Thymus (tissue), 11 donors: Measurements from ENCODE around the gene GNAZ. TPM values are rescaled to one million over a fixed set of nuclear protein-coding genes. Genes with fewer than 3 reads are reported as not detected.
"Not testable (repeated sequence)": the region's sequence is repeated elsewhere in the genome, so short reads cannot be mapped to it uniquely, and the experiment has no call there.

Source experiments
- DNase-seq, 9 donors: peaks; one replicate each; pipeline ENCODE4 v3.0.0-alpha.2; 2013; ENCODE audit warnings: low spot score in 9 of 9, low read depth in 6 of 9, missing footprints in 1 of 9
- H3K27ac ChIP-seq, 2 donors: one replicate each; pipeline ENCODE4 v1.5.1; 2013; ENCODE audit warnings: control low read depth in 1 of 2, low read depth in 1 of 2, low read length in 1 of 2, mild to moderate bottlenecking in 1 of 2, moderate library complexity in 1 of 2
- H3K27me3 ChIP-seq, 2 donors: one replicate each; pipeline ENCODE4 v1.5.1; 2013; ENCODE audit warnings: low read length in 1 of 2; ENCODE audit not compliant: control insufficient read depth in 2 of 2, insufficient read depth in 1 of 2
- H3K36me3 ChIP-seq, 2 donors: one replicate each; pipeline ENCODE4 v1.5.1; 2013; ENCODE audit warnings: low read length in 1 of 2, mild to moderate bottlenecking in 1 of 2, moderate library complexity in 1 of 2; ENCODE audit not compliant: control insufficient read depth in 2 of 2, insufficient read depth in 2 of 2
- H3K4me1 ChIP-seq, 2 donors: one replicate each; pipeline ENCODE4 v1.5.1; 2013; ENCODE audit warnings: low read length in 2 of 2; ENCODE audit not compliant: control insufficient read depth in 2 of 2, insufficient read depth in 2 of 2
- H3K4me3 ChIP-seq, 2 donors: one replicate each; pipeline ENCODE4 v1.5.1; 2013; ENCODE audit warnings: low read length in 2 of 2, control low read depth in 1 of 2, mild to moderate bottlenecking in 1 of 2
- H3K9me3 ChIP-seq, 2 donors: one replicate each; pipeline ENCODE4 v1.5.1; 2013; ENCODE audit warnings: low read length in 1 of 2, mild to moderate bottlenecking in 1 of 2; ENCODE audit not compliant: control insufficient read depth in 2 of 2, insufficient read depth in 1 of 2
- WGBS: extraction: QIAGEN DNeasy Blood & Tissue Kit; methylation state at CpG from one replicate; pipeline ENCODE4 v1.1.7; 2013; 5-methylcytosine and 5-hydroxymethylcytosine counted together
- polyA plus RNA-seq: library from polyadenylated mRNA; stranded (reverse); fragments of 200-250 nt; gene quantifications from one replicate; pipeline ENCODE4 v1.2.3, GENCODE V29; 2013
- total RNA-seq: library from RNA; stranded (reverse); fragments of 120-200 nt; gene quantifications from one replicate; pipeline ENCODE4 v1.2.4, GENCODE V29; 2013
- donor health status: healthy.

The GNAZ gene
- total and polyA plus RNA-seq, 2 donors = 0.66 to 1.1 TPM

DNA sequence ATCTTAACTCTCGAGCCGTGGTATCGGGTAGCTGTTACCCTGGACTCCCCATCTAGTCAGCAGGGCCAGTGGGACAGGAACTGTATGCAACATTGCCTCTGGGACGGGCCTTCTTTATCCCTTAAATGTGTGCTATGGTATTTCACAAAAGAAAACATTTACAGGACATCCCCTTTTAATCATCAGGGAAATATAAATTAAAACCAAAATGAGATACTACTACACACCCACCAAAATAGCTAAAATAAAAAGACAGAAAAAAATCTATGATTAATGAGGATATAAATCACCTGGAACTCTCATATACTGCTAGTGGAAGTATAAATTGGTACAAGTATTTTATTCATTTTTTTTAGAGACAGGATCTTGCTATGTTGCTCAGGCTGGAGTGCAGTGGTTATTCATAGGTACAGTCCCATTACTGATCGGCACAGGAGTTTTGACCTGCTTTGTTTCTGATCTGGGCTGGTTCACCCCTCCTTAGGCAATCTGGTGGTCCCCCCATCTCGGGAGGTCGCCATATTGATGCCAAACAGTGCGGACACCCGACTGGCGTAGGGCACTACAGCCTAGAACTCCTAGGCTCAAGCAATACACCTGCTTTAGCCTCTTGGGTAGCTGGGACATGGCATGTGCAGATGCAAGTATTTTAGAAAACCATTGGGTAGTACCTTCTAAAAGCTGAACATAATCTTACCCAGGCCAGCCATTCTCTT lies 62.2 kb downstream of the GNAZ start:
- Histone ChIP-seq H3K36me3 (no peaks in the 10 kb centered on the region), H3K4me1 (peaks cover 3 to 10% of the 10 kb centered on the region in 2 donors), H3K27me3 (no peaks in the 10 kb centered on the region), H3K27ac (no peak overlapping the region), H3K9me3 (no peaks in the 10 kb centered on the region), H3K4me3 (no peak overlapping the region)
- no peak for DNase-seq
- 92% methylated on average over 10 of the region's 10 CpGs for WGBS

DNA sequence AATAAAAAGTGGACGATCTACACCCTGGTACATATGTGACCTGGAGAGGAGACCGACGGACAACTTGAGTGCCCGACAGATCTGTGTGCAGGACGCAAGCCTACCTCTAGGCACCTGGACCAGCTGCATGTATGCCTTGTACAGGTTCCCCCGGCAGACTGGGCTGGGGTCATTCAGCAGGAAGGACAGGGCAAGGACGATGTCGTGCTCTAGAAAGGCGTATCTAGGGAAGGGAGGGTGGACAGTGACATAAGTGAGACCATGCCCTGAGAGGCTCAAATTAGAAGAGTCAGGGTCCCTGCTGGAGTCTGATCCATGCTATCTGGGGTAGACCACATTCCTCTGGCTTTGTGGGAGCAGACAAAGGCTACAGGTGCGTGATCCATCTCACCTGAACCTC lies 63.6 kb downstream of the GNAZ start:
- WGBS = 97% methylated on average over 10 of the region's 10 CpGs
- Histone ChIP-seq H3K4me1 (peaks cover 13 to 24% of the 10 kb centered on the region in 2 donors), H3K36me3 (no peaks in the 10 kb centered on the region), H3K27ac (no peak overlapping the region), H3K4me3 (no peak overlapping the region), H3K9me3 (no peaks in the 10 kb centered on the region), H3K27me3 (no peaks in the 10 kb centered on the region)
- no peak for DNase-seq

DNA sequence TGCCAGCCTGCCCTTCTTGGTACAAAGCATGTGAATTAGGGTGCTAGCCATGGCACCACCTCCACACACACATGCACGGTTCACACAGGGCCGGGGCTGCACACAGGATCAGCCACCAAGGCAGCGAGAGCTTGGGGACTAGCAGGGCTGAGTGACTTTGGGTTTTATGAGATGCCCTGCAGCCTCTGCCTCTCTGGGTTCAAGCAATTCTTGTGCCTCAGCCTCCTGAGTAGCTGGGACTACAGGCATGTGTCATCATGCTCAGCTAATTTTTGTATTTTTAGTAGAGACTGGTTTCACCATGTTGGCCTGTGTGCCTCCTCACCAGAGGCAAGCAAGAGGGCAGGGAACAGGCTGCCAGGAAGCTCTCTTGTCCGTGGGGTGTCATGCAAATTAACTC lies 66.7 kb downstream of the GNAZ start:
- not testable (repeated sequence) for DNase-seq, H3K9me3 ChIP-seq, H3K27ac ChIP-seq, H3K36me3 ChIP-seq, H3K27me3 ChIP-seq, H3K4me3 ChIP-seq
- WGBS = 78% methylated on average over 4 of the region's 4 CpGs
- peaks cover 21 to 38% of the 10 kb centered on the region in 2 donors for H3K4me1 ChIP-seq

DNA sequence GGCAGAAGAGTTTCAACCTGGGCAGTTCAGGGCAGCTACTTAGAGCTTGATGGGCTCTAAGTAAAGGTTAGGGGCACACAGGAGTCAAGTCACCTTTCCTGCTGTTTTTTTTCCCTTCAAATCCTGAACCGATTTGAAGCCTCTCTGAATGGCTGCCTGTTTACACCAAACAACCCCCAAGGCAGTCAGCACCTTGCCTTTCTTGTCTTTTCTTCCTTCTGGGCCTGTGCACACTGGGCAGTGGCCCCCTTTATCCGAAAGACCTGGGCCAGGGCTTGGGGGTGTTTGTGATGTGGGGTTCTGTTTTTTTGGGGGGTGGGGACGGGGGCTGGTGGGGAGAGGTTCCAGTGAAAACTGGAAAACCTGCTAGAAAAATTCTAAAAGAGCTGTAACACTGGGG lies 67.1 kb downstream of the GNAZ start:
- 28% methylated on average over 3 of the region's 3 CpGs for WGBS
- H3K4me1 ChIP-seq = peaks cover 25 to 42% of the 10 kb centered on the region in 2 donors
- H3K36me3 ChIP-seq = no peaks in the 10 kb centered on the region
- H3K27me3 ChIP-seq = no peaks in the 10 kb centered on the region
- peak overlapping the region; percentile 74 to 78 for H3K27ac ChIP-seq
- no peak for DNase-seq
- H3K4me3 ChIP-seq = no peak overlapping the region
- H3K9me3 ChIP-seq = no peaks in the 10 kb centered on the region

DNA sequence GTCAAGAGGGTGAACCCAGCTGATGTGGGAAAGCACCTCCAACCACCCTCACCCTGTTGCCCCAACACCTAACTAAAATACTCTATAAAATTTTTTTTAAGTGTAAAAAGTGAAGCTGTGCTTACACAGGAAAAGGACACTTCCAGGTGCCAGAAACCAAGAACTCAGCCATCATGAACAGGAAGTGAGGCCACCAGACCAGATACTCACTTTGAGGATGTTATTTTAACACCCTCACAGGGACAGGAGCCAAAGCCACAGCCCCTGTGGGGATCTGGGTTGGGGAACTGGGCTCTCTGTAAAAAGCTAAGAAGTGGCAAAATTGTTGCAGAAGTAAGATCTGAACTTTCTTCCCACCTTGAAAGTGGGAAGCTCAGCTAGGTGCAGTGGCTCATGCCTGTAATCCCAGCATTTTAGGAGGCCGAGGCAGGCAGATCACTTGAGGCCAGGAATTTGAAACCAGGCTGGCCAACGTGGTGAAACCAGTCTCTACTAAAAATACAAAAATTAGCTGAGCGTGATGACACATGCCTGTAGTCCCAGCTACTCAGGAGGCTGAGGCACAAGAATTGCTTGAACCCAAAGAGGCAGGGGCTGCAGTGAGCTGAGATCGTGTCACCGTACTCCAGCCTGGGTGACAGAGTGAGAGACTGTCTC lies 67.7 kb downstream of the GNAZ start:
- H3K4me3 ChIP-seq = no peak overlapping the region
- H3K36me3 ChIP-seq = no peaks in the 10 kb centered on the region
- H3K4me1 ChIP-seq = peaks cover 30 to 48% of the 10 kb centered on the region in 2 donors
- H3K9me3 ChIP-seq = no peaks in the 10 kb centered on the region
- no peaks in the 10 kb centered on the region for H3K27me3 ChIP-seq
- peak in 5 of 9 donors; percentile 34 to 76 (median 46) for DNase-seq
- WGBS = 42% methylated on average over 5 of the region's 5 CpGs
- H3K27ac ChIP-seq = peak overlapping the region; percentile 74 to 78

DNA sequence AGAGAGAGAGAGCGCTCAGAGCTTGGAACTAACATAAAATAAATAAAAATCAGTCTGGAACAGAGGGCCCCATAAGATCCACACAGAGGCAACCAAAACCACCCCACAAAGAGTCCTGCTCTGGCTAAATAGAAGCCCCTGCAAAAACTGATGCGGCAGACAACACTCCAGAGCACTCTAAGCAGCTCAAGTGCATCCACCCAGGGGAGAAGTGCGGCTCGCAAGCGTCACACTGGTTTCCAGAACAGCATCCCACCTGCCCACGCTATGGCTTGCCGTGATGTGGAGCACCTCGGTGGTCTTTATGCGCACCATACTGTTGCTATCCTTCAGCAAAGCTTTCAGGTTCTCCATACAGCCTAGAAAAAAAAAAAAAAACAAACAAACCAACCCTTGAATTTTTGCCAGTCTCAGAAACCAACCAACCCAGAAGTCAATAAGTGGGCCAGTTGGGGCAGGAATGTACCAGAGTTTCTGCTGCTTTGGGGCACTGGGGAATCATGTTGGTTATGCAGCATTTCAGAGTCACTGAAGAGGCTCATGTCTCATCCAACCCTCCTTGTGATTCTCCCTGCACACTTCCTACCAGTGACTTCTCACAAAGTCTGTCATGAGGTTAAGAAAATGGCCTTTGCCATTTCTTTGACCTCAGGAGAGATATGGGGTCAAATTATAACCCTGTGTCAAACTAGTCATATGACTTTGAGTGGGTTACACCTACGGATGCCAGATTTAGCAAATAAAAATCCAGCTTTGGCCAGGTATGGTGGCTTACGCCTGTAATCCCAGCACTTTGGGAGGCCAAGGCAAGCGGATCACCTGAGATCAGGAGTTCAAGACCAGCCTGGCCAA lies 68.5 kb downstream of the GNAZ start:
- Histone ChIP-seq H3K27me3 (no peaks in the 10 kb centered on the region), H3K4me1 (peaks cover 30 to 48% of the 10 kb centered on the region in 2 donors), H3K36me3 (no peaks in the 10 kb centered on the region), H3K4me3 (no peak overlapping the region), H3K9me3 (no peaks in the 10 kb centered on the region), H3K27ac (peak overlapping the region; percentile 74 to 78)
- no peak for DNase-seq
- WGBS = 96% methylated on average over 12 of the region's 12 CpGs

DNA sequence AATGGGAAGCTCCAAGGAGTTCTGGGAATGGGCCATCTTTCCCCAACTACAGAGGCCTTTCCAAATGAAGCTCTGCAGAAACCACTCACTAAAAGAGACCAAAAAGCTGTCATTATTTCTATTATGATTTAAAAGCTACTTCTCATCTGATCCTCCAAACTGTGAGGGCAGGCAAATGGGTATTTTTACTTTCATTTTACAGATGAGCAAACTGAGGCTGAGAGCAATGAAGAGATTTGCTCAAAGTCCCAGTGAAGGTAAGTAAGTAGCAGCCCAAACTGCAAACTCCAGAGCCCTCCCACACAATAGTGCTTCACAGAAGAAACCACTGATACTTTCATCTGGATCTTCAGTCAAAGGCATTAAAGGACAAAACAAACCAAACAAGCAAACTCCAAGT lies 70.1 kb downstream of the GNAZ start:
- Histone ChIP-seq H3K36me3 (no peaks in the 10 kb centered on the region), H3K27me3 (peaks cover 0 to 2% of the 10 kb centered on the region in 2 donors), H3K27ac (no peak overlapping the region), H3K9me3 (no peaks in the 10 kb centered on the region), H3K4me1 (peaks cover 41 to 62% of the 10 kb centered on the region in 2 donors), H3K4me3 (no peak overlapping the region)
- DNase-seq = no peak

DNA sequence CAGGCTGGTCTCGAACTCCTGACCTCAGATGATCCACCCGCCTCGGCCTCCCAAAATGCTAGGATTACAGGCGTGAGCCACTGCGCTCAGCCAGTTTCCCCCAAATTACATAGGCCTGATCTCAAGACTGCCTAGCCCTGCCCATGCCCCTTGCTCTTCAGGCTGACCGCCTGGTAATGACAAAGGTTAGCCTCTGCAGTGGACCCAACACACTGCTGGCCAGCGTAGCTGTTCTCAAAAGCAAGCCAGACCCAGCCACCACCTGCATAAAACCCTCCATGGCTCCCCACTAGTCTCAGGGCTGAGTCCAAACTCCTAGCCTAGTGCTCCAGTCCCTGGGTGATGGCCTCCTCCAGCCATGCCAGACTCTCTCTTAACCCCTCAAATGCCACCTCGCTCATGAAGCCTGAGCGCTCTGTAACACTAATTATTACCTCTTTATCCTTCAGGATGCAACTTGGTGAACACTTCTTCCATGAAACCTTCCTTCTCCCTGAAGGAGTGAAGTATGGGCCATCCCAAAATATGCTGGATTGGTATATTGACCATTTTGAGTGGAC lies 72.3 kb downstream of the GNAZ start:
- DNase-seq = no peak
- Histone ChIP-seq H3K4me1 (peaks cover 38 to 57% of the 10 kb centered on the region in 2 donors), H3K36me3 (no peaks in the 10 kb centered on the region), H3K9me3 (no peaks in the 10 kb centered on the region), H3K27me3 (peaks cover 0 to 9% of the 10 kb centered on the region in 2 donors), H3K27ac (peak overlapping the region; percentile 91 to 92), H3K4me3 (peak overlapping the region in 1 of 2 donors; percentile 43)
- WGBS = 92% methylated on average over 9 of the region's 9 CpGs
